HG02852 (cell line): ENCODE results near the gene RSBN1L.
"Not testable (repeated sequence)": the region's sequence is repeated elsewhere in the genome, so short reads cannot be mapped to it uniquely, and the experiment has no call there.

Source experiments
- ATAC-seq: cut with Tn5 transposase; IDR thresholded peaks from one replicate; pipeline ENCODE4 v1.9.1; 2021; ENCODE audit warnings: mild to moderate bottlenecking, moderate library complexity; ENCODE audit not compliant: unreplicated experiment

RSBN1L gene

GRCh38 chr7:77687100-77687746 lies 9.0 kb upstream of the RSBN1L start:
- ATAC-seq: no peak

- no peak for ATAC-seq
Observed at GRCh38 chr7:77687747-77688144, 8.5 kb upstream of the RSBN1L start.

DNA sequence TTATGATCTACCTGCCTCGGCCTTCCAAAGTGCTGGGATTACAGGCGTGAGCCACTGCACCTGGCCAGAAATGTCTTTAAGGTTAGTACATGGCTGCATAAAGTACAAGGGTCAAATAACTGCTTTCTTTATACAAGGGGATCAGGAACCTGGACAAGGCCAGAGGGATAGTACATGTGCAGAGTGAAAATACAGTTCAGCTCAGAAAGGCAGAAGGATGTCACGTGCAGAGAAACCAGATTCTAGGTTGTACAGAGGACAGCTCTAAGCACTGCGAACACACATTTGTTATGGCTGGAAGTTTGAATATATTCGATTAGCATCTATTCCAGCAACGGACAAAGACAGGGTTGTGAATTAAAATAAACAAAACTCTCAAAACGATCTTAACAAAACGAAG lies 6.0 kb upstream of the RSBN1L start:
- ATAC-seq: no peak

- ATAC-seq: no peak
Observed at GRCh38 chr7:77691892-77692491, 4.3 kb upstream of the RSBN1L start.

DNA sequence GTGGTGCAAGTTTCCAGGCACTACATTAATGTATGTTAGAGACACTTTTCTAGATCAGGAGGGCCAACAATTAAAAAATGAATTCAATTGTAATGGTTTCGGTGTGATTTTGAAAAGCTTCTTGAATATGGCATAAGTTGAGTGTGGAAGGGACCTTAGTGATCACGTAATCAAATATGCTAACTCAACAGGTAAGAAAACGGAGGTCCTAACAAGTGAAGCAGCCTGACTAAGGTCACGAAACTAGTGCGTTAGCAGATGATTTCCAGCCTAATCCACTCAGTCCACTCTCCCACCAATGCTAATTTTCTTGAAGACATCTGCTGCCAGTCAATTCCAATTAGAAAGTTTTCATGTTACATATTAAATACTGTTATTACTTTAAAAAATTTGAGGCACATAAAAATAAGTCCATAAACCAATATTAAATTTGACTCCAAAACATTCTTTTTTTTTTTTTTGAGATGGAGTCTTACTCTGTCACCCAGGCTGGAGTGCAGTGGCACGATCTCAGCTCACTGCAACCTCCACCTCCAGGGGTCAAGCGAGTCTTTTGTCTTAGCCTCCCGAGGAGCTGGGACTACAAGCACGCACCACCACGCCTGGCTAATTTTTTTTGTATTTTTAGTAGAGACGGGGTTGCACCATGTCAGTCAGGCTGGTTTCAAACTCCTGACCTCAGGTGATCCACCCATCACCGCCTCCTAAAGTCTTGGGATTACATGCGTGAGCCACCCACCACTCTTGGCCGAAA lies 2.3 kb upstream of the RSBN1L start:
- no peak for ATAC-seq

- peak; percentile 30 for ATAC-seq
Observed at GRCh38 chr7:77696643-77697534, 630 bp downstream of the RSBN1L start.

DNA sequence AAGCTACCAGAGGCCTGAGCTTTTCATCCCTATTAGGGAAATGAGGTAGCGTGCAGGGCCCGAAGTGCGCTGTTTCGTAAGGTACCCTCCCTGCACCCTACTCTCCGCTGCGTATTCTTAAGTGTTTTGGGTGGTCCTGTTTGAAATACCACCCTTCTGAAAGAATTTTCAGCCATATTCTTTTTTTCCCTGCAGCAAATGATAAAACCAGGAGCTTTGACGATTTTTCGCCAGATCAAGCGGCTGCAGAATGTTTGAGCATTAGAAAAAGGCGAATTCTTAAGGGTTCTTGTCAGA lies 1.2 kb downstream of the RSBN1L start:
- no peak for ATAC-seq

DNA sequence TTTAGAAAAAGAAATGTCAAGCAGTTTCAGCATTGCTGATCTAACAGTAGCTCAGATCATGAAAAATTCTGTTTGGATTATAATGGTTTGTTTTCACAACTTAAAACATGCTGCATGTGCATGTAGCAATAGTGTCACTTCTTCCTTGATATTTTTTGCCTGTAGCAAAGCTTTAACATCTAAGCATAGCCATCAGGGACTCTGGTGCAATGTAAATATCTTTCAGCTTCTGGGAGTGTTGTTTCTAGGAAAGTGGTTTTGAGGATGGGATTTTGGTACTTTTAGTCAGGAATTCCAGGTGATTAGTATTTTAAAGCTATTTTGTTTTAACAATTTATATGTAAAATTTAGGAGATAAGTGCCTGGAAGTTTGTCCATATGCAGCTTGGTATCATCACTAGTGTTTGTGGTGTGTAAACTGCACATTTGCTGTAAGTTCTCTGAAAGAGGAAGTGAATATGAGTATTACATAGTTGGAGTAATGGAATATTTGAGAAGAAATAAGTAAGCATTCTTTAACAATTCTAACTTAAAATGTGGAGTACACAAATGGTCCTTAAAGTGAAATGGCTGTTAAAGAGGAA lies 1.9 kb downstream of the RSBN1L start:
- ATAC-seq: no peak

- ATAC-seq: peak; percentile 35
Observed at GRCh38 chr7:77699056-77699455, 2.8 kb downstream of the RSBN1L start.

DNA sequence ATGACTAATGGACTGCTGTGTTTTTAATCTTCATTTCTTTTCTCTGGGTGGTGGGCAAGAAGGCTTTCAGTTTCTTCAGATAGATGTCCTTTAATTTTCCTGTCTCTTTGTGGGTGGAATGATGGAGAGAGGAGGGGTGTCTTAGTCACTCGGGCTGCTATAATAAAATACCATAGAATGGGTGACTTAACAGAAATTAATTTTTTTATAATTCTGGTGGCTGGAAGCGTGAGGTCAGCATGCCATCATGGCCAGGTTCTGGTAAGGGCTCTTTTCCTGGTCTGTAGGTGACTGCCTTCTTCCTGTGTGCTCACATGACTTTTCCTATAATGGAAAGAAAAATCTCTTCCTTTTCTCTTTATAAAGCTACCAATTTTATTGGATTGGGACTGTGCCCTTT lies 6.3 kb downstream of the RSBN1L start:
- no peak for ATAC-seq

GRCh38 chr7:77702968-77703472 lies 6.8 kb downstream of the RSBN1L start:
- ATAC-seq: no peak

GRCh38 chr7:77703669-77704068 lies 7.4 kb downstream of the RSBN1L start:
- ATAC-seq: not testable (repeated sequence)

DNA sequence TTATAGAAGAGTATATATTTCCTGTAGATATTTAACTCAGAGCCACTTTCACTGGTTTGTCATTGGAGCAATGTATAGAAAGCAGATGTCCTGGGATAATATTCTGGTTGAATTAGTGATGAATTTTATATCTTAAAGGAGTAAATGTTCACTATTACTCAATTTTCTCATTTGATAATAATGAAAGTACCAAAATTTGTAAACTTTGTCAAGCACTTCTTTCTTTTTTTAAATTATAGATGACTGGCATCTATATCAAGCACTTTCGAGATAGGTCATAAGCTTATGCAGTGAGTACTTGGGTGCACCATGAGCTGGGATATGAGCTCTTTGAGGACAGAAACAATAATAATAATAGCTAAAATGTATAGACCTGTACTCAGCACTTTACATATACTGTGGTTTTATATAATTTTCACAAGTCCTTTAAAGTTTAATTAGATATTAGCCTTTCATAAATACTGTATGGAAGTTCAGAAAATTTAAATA lies 11.3 kb downstream of the RSBN1L start:
- no peak for ATAC-seq

DNA sequence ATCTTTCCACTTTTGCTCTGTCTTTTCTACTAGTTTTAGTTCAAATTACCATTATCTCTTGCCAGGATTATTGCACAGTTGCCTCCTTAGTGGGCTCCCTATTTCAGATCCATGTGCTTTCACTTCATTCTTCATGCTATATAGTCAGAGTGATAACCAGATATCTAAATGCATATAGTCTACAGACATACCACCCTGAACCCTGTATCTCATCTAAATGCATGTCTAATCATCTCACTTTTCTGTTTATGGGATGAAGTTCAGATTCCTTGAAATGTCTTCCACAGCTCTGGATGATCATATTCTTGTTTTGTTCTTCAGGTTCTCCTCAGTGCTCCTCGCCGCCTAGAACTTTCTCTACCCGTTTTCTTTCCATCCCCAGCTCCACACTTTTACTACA lies 13.8 kb downstream of the RSBN1L start:
- no peak for ATAC-seq

GRCh38 chr7:77710861-77711260 lies 14.6 kb downstream of the RSBN1L start:
- no peak for ATAC-seq

- ATAC-seq: no peak
Observed at GRCh38 chr7:77714195-77714594, 17.9 kb downstream of the RSBN1L start.

DNA sequence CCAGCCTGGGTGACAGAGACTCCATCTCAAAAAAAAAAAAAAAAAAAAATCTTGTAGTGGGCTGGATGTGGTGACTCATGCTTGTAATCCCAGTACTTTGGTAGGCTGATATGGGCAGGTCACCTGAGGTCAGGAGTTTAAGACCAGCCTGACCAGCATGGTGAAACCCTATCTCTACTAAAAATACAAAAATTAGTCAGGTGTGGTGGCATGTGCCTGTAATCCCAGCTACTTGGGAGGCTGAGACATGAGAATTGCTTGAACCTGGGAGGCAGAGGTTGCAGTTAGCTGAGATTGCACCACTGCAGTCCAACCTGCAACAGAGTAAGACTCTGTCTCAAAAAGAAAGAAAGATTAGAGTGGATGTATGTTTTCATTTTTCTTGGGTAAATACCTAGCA lies 18.7 kb downstream of the RSBN1L start:
- not testable (repeated sequence) for ATAC-seq

DNA sequence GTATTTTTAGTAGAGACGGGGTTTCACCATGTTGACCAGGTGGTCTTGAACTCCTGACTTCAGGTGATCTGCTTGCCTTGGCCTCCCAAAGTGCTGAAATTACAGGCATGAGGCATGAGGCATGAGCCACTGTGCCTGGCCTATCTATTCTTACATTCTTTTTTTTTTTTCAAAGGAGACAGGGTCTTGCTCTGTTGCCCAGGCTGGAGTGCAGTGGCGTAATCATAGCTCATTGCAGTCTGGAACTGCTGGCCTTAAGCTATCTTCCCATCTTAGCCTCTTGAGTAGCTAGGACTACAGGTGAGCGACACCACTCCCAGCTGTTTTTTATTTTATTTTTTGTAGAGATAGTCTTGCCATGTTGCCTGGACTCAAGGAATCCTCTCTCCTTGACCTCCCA lies 20.5 kb downstream of the RSBN1L start:
- no peak for ATAC-seq

DNA sequence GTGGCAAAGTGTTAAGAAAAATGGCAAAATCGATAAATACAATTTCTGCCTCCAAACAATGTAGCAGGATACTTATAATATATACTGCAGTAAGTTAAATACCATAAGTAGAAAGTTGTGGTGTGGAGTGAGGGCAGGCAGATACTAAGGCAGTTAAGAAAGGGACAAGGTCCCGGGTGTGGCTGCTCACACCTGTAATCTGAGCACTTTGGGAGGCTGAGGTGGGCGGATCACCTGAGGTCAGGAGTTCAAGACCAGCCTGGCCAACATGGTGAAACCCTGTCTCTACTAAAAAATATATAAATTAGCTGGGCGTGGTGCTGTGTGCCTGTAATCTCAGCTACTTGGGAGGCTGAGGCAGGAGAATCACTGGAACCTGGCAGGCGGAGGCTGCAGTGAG lies 21.3 kb downstream of the RSBN1L start:
- ATAC-seq: not testable (repeated sequence)

GRCh38 chr7:77727527-77727926 lies 31.3 kb downstream of the RSBN1L start:
- ATAC-seq: no peak
